GM12878 (cell line): ENCODE measurements around the gene MSRB1. TPM values are rescaled to one million over a fixed set of nuclear protein-coding genes. Genes with fewer than 3 reads are reported as not detected.

Source experiments
- BHLHE40 ChIP-seq, 2 experiments: fragments of 450-650 bp in 1 of 2; IDR thresholded peaks; 2 replicates each; pipeline ENCODE4 v1.6.1; 2011 to 2017; ENCODE audit warnings: low read depth in 2 of 2, borderline replicate concordance in 1 of 2, improper control_type of control experiment in 1 of 2, low read length in 1 of 2, mild to moderate bottlenecking in 1 of 2
- BRCA1 ChIP-seq: IDR thresholded peaks from 2 replicates; pipeline ENCODE4 v1.6.1; 2011; ENCODE audit warnings: low read depth, low read length, improper control_type of control experiment
- CEBPB ChIP-seq, 2 experiments: fragments of 150-350 bp in 1 of 2; IDR thresholded peaks; 2 replicates each; pipeline ENCODE4 v1.6.1; 2012 to 2014; ENCODE audit warnings: low read depth in 2 of 2, low read length in 2 of 2, borderline replicate concordance in 1 of 2, inconsistent platforms in 1 of 2
- CTCF ChIP-seq, 3 experiments: IDR thresholded peaks in 2 of 3; conservative IDR thresholded peaks in 1 of 3; 2 replicates each; pipeline ENCODE4 v1.5.1; 2011; ENCODE audit warnings: low read depth in 3 of 3, low read length in 3 of 3, mild to moderate bottlenecking in 3 of 3, control low read depth in 2 of 3, moderate library complexity in 2 of 3, inconsistent platforms in 1 of 3, mixed read lengths in 1 of 3; ENCODE audit not compliant: control insufficient read depth in 2 of 3, insufficient read depth in 1 of 3; ENCODE audit errors: extremely low read depth in 1 of 3
- EGR1 ChIP-seq, 2 experiments: IDR thresholded peaks; 1 replicate in 1 of 2; 2 replicates in 1 of 2; pipeline ENCODE4 v1.6.1; 2011 to 2012; ENCODE audit warnings: low read depth in 2 of 2, low read length in 2 of 2, borderline replicate concordance in 1 of 2, mild to moderate bottlenecking in 1 of 2, moderate library complexity in 1 of 2
- KAT2A ChIP-seq: conservative IDR thresholded peaks from 2 replicates; pipeline ENCODE4 v1.6.1; 2011; ENCODE audit warnings: low read depth, low read length; ENCODE audit not compliant: control insufficient read depth
- MYC ChIP-seq: IDR thresholded peaks from 2 replicates; pipeline ENCODE4 v1.6.1; 2011; ENCODE audit warnings: mild to moderate bottlenecking, low read length, moderate library complexity, inconsistent platforms; ENCODE audit not compliant: insufficient read depth, insufficient replicate concordance, insufficient read length, severe bottlenecking
- NRF1 ChIP-seq: conservative IDR thresholded peaks from 2 replicates; pipeline ENCODE4 v1.6.1; 2011; ENCODE audit warnings: mild to moderate bottlenecking, low read depth, low read length, improper control_type of control experiment
- PAX5 ChIP-seq: IDR thresholded peaks from 2 replicates; pipeline ENCODE4 v1.6.1; 2011; ENCODE audit warnings: low read depth, low read length, borderline replicate concordance
- POLR2AphosphoS2 ChIP-seq: IDR thresholded peaks from 2 replicates; pipeline ENCODE4 v1.6.1; 2011; ENCODE audit warnings: low read depth, mild to moderate bottlenecking, low read length, improper control_type of control experiment, moderate library complexity
- RAD21 ChIP-seq: IDR thresholded peaks from 2 replicates; pipeline ENCODE4 v1.6.1; 2011; ENCODE audit warnings: mild to moderate bottlenecking, low read depth, low read length, moderate library complexity; ENCODE audit not compliant: insufficient read depth
- RBBP5 ChIP-seq: fragments of 200-600 bp; sonication (generic); conservative IDR thresholded peaks from 2 replicates; pipeline ENCODE4 v1.6.1; 2016
- RUNX3 ChIP-seq: IDR thresholded peaks from 2 replicates; pipeline ENCODE4 v1.6.1; 2012; ENCODE audit warnings: low read length, inconsistent platforms
- SMC3 ChIP-seq: IDR thresholded peaks from 2 replicates; pipeline ENCODE4 v1.6.1; 2011; ENCODE audit warnings: low read length, improper control_type of control experiment, borderline replicate concordance
- TAF1 ChIP-seq: IDR thresholded peaks from 2 replicates; pipeline ENCODE4 v1.6.1; 2011; ENCODE audit warnings: mild to moderate bottlenecking, low read depth, low read length, borderline replicate concordance
- WRNIP1 ChIP-seq: IDR thresholded peaks from 2 replicates; pipeline ENCODE4 v1.6.1; 2011; ENCODE audit warnings: low read depth, low read length, improper control_type of control experiment, borderline replicate concordance
- polyA plus RNA-seq, 11 experiments: library from polyadenylated mRNA; depleted of rRNA in 4 of 11; unstranded in 6 of 11; stranded (reverse) in 5 of 11; fragments of >200 nt; fragmentation: Nextera tagmentation in 4 of 11; fragmentation: Illumina TruSeq in 1 of 11; extraction: Ambion mirVana in 4 of 11; extraction: Trizol in 1 of 11; gene quantifications; 1 replicate in 1 of 11; 2 replicates in 10 of 11; pipeline versions ENCODE4 v1.2.1 to v1.2.3, GENCODE V29; 2011 to 2016; ENCODE audit warnings: inconsistent platforms in 2 of 11, missing spikeins in 2 of 11, low read depth in 1 of 11
- total RNA-seq, 4 experiments: library from RNA; depleted of rRNA in 3 of 4; stranded (reverse); fragments of >200 nt in 3 of 4; fragmentation: Illumina TruSeq in 1 of 4; extraction: Trizol in 1 of 4; gene quantifications; 2 replicates each; pipeline versions ENCODE4 v1.2.1 to v1.2.3, GENCODE V29; 2013 to 2021
- TF ChIP-seq, protein P1 (sequence below): fragments of 450-650 bp; IDR thresholded peaks from 2 replicates; pipeline ENCODE4 v1.6.1; 2016; ENCODE audit warnings: mild to moderate bottlenecking, moderate library complexity, borderline replicate concordance
- TF ChIP-seq, protein P2 (sequence below): IDR thresholded peaks from 2 replicates; pipeline ENCODE4 v1.6.1; 2012; ENCODE audit warnings: low read depth, low read length, improper control_type of control experiment
- TF ChIP-seq, protein P3 (sequence below): IDR thresholded peaks from 2 replicates; pipeline ENCODE4 v1.6.1; 2011; ENCODE audit warnings: low read depth, low read length, improper control_type of control experiment, borderline replicate concordance

MSRB1 gene
- total and polyA plus RNA-seq, 10 of the 15 experiments (the other 5 are each of a cell fraction or from before 2014, with no cell fraction given), result 5.1 to 48.6 (median 25.7) TPM

DNA sequence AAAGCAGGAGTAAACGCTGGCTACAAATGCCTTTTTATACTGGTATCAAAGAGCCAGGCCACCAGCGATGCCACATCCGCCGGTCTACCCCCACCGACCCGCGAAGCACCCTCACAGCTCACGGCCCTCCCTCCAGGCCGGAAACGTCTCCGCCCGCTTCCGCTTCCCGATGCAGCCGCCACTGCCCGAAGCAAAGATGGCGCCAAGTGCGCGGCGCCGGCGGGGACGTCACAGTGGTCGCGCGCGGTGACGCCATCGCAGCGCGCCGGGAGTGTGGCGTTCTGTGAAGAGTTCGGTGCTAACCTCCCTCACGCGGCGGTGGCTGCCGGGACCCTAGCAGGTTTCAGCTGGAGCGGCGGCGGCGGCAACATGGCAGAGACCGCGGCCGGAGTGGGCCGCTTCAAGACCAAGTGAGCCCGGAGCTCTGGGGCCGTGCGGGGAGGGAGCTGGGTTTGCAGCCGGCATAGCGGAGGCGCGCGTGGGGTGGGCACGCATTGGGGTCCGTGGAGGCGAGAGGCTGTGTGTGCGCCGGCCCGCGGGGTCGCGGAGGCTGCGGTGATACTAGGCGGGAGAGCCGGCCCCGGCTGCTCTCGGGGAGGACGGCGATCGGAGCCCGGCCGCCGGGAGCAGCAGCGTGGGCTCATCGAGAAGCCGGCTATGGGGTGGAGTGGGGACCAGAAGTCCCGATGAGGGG is 28.9 kb upstream of the MSRB1 start, which contains the start of gene TBL3 (continued):
- TF ChIP-seq CTCF (IDR thresholded peaks at IDR 0.05 in 2 of 3, conservative IDR thresholded peaks at IDR 0.05 in 1 of 3; ENCODE audit: control insufficient read depth in 2 of 3, extremely low read depth in 1 of 3, insufficient read depth in 1 of 3, low read depth in 3 of 3, low read length in 3 of 3) (no peak), EGR1 (IDR thresholded peaks at IDR 0.05; ENCODE audit: borderline replicate concordance in 1 of 2, low read depth in 2 of 2, low read length in 2 of 2) (peak; percentile 62 to 85), NRF1 (no peak; the same call in 1 of the 2 replicates), MYC (peak; percentile 65), SMC3 (no peak), POLR2AphosphoS2 (peak; percentile 93; the same call in 1 of the 2 replicates), CEBPB (IDR thresholded peaks at IDR 0.05; ENCODE audit: borderline replicate concordance in 1 of 2, low read depth in 2 of 2, low read length in 2 of 2) (no peak), BRCA1 (peak; percentile 41; the same call in 1 of the 2 replicates), PAX5 (peak; percentile 41; the same call in 1 of the 2 replicates), RUNX3 (peak; percentile 93), RBBP5 (no peak), KAT2A (no peak), RAD21 (no peak), BHLHE40 (IDR thresholded peaks at IDR 0.05; ENCODE audit: borderline replicate concordance in 1 of 2, low read depth in 2 of 2, low read length in 1 of 2) (peak; percentile 57 to 82), WRNIP1 (no peak), TAF1 (peak; percentile 87)
- TF ChIP-seq, protein P1, sequence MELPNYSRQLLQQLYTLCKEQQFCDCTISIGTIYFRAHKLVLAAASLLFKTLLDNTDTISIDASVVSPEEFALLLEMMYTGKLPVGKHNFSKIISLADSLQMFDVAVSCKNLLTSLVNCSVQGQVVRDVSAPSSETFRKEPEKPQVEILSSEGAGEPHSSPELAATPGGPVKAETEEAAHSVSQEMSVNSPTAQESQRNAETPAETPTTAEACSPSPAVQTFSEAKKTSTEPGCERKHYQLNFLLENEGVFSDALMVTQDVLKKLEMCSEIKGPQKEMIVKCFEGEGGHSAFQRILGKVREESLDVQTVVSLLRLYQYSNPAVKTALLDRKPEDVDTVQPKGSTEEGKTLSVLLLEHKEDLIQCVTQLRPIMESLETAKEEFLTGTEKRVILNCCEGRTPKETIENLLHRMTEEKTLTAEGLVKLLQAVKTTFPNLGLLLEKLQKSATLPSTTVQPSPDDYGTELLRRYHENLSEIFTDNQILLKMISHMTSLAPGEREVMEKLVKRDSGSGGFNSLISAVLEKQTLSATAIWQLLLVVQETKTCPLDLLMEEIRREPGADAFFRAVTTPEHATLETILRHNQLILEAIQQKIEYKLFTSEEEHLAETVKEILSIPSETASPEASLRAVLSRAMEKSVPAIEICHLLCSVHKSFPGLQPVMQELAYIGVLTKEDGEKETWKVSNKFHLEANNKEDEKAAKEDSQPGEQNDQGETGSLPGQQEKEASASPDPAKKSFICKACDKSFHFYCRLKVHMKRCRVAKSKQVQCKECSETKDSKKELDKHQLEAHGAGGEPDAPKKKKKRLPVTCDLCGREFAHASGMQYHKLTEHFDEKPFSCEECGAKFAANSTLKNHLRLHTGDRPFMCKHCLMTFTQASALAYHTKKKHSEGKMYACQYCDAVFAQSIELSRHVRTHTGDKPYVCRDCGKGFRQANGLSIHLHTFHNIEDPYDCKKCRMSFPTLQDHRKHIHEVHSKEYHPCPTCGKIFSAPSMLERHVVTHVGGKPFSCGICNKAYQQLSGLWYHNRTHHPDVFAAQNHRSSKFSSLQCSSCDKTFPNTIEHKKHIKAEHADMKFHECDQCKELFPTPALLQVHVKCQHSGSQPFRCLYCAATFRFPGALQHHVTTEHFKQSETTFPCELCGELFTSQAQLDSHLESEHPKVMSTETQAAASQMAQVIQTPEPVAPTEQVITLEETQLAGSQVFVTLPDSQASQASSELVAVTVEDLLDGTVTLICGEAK, result peak; percentile 93
- TF ChIP-seq, protein P2, sequence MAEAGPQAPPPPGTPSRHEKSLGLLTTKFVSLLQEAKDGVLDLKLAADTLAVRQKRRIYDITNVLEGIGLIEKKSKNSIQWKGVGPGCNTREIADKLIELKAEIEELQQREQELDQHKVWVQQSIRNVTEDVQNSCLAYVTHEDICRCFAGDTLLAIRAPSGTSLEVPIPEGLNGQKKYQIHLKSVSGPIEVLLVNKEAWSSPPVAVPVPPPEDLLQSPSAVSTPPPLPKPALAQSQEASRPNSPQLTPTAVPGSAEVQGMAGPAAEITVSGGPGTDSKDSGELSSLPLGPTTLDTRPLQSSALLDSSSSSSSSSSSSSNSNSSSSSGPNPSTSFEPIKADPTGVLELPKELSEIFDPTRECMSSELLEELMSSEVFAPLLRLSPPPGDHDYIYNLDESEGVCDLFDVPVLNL, result no peak
- TF ChIP-seq, protein P3, sequence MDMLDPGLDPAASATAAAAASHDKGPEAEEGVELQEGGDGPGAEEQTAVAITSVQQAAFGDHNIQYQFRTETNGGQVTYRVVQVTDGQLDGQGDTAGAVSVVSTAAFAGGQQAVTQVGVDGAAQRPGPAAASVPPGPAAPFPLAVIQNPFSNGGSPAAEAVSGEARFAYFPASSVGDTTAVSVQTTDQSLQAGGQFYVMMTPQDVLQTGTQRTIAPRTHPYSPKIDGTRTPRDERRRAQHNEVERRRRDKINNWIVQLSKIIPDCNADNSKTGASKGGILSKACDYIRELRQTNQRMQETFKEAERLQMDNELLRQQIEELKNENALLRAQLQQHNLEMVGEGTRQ, result no peak
